Hepatocyte (in vitro differentiated cells): ENCODE data around the gene NOSTRIN.

Experiments
- CTCF ChIP-seq: fragments of 200-600 bp; sonication (generic); IDR thresholded peaks from 2 replicates; pipeline ENCODE4 v1.5.1; 2016; ENCODE audit warnings: antibody characterized with exemption, mild to moderate bottlenecking; ENCODE audit not compliant: poor library complexity
- EZH2 ChIP-seq: fragments of 200-600 bp; sonication (generic); IDR thresholded peaks from 2 replicates; pipeline ENCODE4 v1.6.1; 2016; ENCODE audit warnings: antibody characterized with exemption, mild to moderate bottlenecking, borderline replicate concordance
- EZH2phosphoT487 ChIP-seq: fragments of 200-600 bp; sonication (generic); IDR thresholded peaks from one replicate; pipeline ENCODE4 v1.6.1; 2018; ENCODE audit warnings: antibody characterized with exemption, mild to moderate bottlenecking, low read depth, moderate library complexity; ENCODE audit not compliant: unreplicated experiment, severe bottlenecking

GRCh38 chr2:168814939-168815907, 12.8 kb downstream of the NOSTRIN start:
- TF ChIP-seq CTCF, result no peak
- no peak for TF ChIP-seq EZH2phosphoT487
- TF ChIP-seq EZH2, result no peak
